Gastrocnemius medialis (tissue), 4 donors: ENCODE measurements around the gene CNOT10.
A peak's percentile ranks its signal among the peaks of the same experiment; 100 is the strongest.
"Not testable (repeated sequence)": the region's sequence is repeated elsewhere in the genome, so short reads cannot be mapped to it uniquely, and the experiment has no call there.

ENCODE experiments used
- POLR2A ChIP-seq, 2 donors: fragments of 450-650 bp; IDR thresholded peaks; one replicate each; pipeline ENCODE4 v1.6.1; 2017; ENCODE audit warnings: antibody characterized with exemption in 2 of 2, mild to moderate bottlenecking in 2 of 2, moderate library complexity in 2 of 2
- TF ChIP-seq, protein P1 (sequence below), 5 experiments: fragments of 450-650 bp in 3 of 5; fragments of 200-600 bp in 2 of 5; sonication (generic) in 2 of 5; IDR thresholded peaks in 4 of 5; conservative IDR thresholded peaks in 1 of 5; 1 replicate in 4 of 5; 2 replicates in 1 of 5; pipeline ENCODE4 v1.5.1; 2016 to 2019; ENCODE audit warnings: antibody characterized with exemption in 5 of 5, mild to moderate bottlenecking in 3 of 5, moderate library complexity in 3 of 5

- TF ChIP-seq, protein P1, sequence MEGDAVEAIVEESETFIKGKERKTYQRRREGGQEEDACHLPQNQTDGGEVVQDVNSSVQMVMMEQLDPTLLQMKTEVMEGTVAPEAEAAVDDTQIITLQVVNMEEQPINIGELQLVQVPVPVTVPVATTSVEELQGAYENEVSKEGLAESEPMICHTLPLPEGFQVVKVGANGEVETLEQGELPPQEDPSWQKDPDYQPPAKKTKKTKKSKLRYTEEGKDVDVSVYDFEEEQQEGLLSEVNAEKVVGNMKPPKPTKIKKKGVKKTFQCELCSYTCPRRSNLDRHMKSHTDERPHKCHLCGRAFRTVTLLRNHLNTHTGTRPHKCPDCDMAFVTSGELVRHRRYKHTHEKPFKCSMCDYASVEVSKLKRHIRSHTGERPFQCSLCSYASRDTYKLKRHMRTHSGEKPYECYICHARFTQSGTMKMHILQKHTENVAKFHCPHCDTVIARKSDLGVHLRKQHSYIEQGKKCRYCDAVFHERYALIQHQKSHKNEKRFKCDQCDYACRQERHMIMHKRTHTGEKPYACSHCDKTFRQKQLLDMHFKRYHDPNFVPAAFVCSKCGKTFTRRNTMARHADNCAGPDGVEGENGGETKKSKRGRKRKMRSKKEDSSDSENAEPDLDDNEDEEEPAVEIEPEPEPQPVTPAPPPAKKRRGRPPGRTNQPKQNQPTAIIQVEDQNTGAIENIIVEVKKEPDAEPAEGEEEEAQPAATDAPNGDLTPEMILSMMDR (IDR thresholded peaks at IDR 0.05 in 4 of 5, conservative IDR thresholded peaks at IDR 0.05 in 1 of 5): peak; percentile 40 to 56 (median 48)
- not testable (repeated sequence) for TF ChIP-seq POLR2A (IDR thresholded peaks at IDR 0.05)
These were observed 20.3 kb upstream of the CNOT10 start for GRCh38 chr3:32664630-32665075.
